ENCODE data around the gene ALAS2.
"Not testable (repeated sequence)": the region's sequence is repeated elsewhere in the genome, so short reads cannot be mapped to it uniquely, and the experiment has no call there.

ALAS2 gene

DNA sequence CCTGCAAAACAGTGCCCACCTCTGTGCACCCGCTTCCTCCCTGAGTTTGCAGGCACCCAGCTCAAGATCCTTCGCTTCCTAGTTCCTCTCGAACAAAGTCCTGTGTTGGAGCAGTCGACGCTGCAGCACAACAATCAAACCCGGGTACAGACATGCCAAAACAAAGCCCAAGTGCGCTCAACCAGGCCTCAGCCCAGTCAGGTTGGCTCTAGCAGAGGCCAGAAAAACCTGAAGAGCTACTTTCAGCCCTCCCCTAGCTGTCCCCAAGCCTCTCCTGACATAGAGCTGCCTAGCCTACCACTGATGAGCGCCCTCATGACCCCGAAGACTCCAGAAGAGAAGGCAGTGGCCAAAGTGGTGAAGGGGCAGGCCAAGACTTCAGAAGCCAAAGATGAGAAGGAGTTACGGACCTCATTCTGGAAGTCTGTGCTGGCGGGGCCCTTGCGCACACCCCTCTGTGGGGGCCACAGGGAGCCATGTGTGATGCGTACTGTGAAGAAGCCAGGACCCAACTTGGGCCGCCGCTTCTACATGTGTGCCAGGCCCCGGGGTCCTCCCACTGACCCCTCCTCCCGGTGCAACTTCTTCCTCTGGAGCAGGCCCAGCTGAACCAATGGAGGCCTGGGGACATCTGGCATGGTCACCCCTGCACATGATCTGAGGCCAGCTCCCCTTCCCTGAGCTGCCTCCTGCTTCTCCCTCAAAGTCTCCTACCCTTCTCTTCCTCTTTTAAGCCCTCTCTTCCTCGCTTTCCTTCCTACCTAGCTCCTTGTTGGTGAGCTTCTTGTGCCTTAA is 23.8 kb downstream of the ALAS2 start:
- no peak for FAIRE-seq

DNA sequence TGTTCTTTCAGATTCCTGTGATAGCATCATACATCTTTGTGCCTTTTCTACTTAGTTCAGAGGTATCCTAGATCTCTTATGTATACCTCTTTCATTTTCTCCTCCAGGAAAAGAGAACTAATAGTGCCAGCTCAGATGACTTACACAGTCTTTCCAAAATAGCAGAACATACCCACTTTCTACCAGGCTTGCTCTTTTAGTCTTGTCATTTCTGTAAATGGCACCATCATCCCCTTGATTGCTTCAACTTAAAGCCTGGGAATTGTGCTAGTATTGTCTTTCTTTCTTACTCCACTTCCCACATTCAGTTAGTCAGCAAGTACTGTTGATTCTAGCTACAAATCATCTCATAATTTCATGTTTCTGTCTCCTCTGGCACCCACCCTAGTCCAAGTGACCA is 25.5 kb downstream of the ALAS2 start:
- DNase-seq (ENCODE audit: low spot score) (no peak), FAIRE-seq (no peak)

More for the DNA sequence above, 23.8 kb downstream of the ALAS2 start:
- DNase-seq (ENCODE audit: low spot score): no peak

DNA sequence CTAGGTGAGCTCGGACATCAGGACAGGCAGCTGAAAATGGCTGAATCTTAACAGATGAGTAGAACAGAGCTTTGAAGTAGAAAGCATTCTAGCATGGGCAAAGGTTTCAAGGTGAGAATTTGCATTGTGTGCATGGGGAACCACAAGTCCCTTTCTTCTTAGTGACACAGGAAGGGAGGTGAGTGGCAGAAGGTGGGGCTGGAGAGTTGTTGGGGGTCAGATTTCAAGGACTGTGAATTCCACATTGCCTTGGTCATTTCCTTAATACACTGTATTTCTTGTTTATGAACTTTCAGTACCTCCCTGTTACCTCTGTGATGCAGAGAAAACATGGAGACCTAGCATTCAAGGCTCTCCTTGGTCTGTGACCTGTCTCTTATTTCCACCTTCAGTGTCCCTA is 26.5 kb downstream of the ALAS2 start:
- FAIRE-seq (no peak), DNase-seq (ENCODE audit: low spot score) (no peak)

DNA sequence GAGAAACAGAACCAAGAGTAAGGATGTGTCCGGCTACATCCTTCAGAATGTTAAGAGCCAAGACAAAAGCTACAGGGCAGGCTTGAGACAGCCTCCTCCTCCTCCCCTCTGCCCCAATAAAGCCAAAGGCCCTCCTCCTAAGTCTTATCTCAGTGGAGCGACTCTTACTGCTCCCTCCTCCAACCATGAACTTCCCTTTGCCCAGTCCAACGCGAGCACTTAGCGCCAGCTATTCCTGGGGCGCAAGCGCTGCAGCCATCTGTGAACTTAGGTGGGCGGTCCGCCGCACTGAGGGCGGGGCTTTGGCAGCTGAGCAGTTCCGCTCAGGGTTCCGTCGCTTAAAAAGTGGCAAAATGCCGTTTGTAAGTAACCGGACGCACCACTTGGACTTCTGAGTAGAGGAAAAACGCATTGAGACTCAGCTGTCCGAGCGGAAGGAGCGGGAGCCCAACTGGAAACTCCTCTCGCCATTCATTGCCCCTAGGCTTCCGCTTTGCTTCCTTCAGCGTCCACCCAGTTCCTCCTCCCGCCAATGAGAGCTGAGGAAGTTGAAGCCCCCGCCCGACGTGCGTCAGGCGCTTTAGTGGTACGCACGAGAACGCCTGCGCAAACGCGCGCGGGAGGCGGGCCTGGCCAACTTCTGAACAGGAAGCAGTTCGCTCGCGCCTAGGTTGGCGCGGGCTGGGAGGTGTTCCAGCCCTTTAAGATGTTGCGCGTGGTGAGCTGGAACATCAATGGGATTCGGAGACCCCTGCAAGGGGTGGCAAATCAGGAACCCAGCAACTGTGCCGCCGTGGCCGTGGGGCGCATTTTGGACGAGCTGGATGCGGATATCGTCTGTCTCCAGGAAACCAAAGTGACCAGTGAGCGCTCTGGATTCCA is 30.8 kb downstream of the ALAS2 start, which contains the start of gene APEX2:
Gene APEX2, plus strand, starts transcription at position 647 of the 882 bp plus-strand sequence. Its CDS starts 60 bp downstream, at position 707.
- FAIRE-seq: peak; percentile 88
- peak; percentile 76 for DNase-seq (ENCODE audit: low spot score)

DNA sequence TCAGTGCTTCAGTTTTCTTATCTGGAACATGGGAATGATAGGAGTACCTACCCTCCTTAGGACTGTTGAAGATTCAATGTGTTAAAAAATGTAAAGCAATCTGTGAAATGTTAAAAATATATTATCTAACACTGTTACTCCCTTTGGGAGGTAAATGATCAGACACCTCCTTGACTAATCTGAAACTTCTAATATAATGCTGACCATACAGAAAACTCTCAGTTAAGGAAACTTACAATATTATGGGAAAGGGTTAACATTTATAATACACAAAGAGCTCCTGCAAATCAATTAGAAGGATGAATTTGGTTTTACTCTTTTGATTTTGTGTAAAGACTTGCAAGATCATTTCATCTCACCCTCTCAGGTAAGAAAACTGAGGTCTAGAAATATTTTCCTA is 35.2 kb downstream of the ALAS2 start:
- no peak for DNase-seq (ENCODE audit: low spot score)
- no peak for FAIRE-seq

DNA sequence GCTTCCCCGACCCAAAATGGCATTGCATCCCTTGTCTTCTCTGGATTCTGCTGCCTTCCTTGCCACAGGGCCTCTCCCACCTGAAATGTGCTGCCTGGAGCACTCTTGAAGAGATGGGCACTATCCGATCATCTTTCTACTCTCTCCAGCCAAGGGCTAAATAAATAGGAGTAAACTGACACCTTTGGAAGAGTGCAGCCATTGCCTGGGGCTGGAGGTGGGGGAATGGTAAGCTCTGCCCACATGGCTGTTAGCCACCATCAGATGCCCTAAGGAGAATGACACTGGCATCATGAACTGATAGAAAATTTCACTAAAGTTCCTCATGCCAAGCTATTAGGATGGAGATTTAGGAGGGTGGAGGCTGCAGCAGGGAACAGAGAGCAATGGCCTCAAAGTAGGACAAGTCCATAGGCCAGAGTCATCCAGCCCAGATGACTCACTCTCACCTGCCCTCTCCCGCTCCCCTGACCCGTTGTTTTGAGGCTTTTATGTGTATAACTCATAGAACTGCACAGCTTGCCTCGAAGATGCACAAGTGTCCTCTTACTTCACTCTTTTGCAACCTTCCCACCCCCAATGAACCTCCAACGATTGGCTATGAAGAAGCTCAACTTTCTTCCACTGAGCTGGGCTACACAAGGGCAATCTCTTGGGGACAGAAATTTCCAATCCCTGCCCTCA is 36.0 kb downstream of the ALAS2 start:
- FAIRE-seq: no peak
- no peak for DNase-seq (ENCODE audit: low spot score)

DNA sequence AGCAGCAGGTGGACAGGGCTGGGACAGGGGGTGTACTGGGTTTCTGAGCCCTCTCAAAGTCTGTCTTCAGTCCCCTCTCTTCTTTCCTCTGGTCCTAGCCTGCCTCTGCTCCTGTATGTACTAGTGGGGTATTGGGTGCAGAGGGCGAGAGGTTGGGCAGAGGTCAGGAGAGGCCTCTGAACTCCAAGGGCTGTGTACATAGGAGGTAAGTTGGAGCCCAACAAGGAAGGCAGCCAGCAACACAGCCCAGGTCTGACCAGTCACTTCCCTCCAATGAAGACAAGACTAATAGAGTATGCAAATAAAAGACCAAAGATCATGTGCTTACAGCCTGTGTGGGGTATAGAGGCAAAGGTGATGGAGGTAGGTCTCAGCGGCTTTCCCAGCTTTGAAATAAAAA is 36.7 kb downstream of the ALAS2 start, which contains the start of gene PFKFB1:
Gene PFKFB1, minus strand, starts transcription at position 90 of the 400 bp plus-strand sequence. CDS start 181 bp downstream, outside the sequence.
- no peak for DNase-seq (ENCODE audit: low spot score)

DNA sequence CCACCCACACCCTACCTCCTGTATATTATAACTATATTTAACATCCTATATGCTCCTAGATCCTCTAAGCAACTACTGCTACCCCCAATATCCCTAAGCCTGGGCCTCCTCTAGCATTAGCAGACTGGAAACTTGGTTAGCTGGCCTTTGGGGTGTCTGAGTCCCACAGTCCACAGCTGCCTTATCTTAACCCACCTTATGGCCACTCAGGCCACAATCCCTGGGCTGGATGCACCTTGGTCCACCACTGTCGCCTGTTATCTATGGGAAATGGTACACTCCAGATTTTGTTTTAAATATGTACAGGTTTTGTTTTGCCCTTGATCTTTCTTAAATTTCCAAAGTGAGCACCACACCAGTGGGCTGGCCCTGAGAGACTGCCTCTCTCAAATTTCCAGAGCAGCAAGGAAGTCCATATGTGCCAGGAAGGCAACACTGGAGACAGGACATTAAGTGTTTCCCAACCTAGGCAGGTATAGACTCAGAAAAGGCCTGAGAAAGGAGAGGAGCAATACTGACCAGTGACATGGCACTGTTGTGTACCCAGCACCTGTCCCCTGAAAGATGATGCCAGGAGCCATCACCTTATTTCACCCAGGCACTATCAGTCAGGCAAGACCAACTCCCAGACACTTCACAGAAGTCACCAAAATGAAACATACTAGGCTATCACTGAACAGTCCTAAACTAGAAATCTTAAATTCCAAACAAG is 37.7 kb downstream of the ALAS2 start:
- DNase-seq (ENCODE audit: low spot score) (no peak), FAIRE-seq (no peak)

More for the DNA sequence above, 36.7 kb downstream of the ALAS2 start, which contains the start of gene PFKFB1:
- FAIRE-seq: no peak

DNA sequence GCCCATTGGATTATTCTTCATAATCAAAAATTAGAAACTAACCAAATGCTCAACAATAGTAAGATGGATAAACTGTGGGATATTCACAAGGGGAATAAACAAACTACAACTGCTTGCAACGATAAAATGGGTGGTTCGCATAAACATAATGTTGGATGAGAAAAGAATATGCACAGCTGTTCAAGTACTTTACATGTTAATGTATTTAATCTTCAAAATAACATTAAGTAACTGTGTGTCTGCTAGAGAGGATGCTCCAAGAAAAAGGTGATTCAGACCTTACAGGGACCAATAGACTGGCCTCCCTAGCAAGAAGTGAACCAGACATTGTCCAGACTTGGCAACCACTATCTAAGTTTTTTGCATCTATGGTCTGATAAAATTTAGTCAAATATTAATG is 39.1 kb downstream of the ALAS2 start:
- DNase-seq (ENCODE audit: low spot score) (no peak), FAIRE-seq (no peak)

DNA sequence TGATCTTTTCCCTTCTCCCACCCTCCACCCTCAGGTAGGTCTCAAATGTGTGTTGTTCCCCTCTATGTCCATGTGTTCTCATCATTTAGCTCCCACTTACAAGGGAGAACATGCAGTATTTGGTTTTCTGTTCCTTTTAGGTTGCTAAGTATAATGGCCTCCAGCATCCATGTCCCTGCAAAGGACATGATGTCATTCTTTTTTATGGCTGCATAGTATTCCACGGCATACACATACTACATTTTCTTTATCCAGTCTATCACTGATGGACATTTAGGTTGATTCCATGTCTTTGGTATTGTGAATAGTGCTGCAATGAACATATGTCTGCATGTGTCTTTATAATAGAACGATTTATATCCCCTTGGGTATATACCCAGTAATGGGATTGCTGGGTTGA is 47.5 kb downstream of the ALAS2 start:
- FAIRE-seq; DNase-seq (ENCODE audit: low spot score): not testable (repeated sequence)

DNA sequence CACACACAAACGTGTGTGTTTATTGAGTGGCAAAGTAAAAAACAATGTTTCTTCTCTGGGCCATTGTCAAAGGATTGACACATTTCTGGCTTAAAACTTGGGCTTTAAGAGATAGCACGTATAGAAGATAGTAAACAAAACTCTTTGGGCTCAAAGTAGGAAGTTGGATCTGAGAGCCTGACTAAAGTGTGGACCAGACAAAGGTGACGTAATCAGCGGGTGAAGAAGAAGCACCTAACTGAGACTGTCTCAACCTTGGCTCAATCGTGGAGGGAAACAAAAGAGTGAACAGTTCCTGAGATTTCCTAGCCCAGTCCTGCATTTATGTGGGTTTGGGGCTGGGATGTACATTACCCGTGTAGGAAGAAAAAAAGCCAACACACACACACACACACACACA is 50.4 kb downstream of the ALAS2 start:
- FAIRE-seq (no peak), DNase-seq (ENCODE audit: low spot score) (no peak)

DNA sequence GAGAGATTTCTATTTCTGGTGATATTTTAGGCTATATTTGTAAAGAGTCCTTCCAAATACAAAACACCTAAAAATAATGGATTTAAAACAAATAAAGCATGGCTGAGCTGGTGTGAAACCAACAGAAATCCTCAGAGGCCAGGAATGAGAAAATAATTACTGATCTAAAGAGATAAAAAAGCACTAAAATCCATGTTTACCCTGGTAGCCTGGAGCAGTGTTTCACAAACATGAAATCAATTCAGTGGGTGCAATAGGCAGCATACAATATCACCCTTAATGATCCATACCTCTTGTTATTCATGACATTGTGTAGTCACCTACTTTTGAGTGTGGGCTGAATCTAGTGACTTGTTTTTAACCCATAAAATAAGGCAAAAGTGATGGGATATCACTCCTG is 51.3 kb downstream of the ALAS2 start:
- DNase-seq (ENCODE audit: low spot score) (no peak), FAIRE-seq (no peak)

DNA sequence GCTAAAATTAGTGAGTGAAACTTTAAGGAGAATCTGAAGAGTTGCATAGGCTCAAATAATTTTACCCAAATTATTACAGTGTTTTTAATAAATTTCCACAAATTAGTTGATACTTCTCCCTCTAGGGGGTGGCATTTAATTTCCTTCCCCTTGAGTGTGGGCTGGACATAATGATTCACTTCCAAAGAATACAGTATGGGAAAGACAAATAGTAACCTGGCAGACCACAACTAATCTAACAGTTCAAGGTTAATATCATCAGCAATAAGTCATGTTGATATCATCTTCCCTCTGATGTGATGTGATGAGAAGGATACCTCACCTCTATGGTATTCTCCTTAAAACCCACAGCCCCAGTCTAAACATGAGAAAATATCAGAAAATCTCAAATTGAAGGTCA is 52.3 kb downstream of the ALAS2 start:
- FAIRE-seq: peak; percentile 81
- peak; percentile 66 for DNase-seq (ENCODE audit: low spot score)

DNA sequence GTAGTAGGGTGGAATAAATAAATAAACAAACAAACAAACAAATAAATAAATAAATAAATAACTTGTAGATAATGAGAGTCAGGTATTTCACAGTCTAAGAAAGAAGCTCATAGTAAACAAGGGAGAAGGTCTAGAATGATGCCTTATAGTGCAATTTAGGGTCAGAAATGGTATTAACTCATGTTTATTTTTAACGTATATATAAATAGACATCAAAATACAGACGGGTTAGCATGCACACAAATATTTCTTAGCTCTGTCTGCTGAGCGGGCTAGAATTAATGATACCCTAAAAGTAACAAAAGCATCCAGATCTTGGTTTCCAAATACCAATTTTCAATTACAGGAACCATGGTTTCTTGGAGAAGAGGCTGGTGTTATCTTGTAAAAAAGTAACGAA is 53.4 kb downstream of the ALAS2 start:
- DNase-seq (ENCODE audit: low spot score) (no peak), FAIRE-seq (no peak)

DNA sequence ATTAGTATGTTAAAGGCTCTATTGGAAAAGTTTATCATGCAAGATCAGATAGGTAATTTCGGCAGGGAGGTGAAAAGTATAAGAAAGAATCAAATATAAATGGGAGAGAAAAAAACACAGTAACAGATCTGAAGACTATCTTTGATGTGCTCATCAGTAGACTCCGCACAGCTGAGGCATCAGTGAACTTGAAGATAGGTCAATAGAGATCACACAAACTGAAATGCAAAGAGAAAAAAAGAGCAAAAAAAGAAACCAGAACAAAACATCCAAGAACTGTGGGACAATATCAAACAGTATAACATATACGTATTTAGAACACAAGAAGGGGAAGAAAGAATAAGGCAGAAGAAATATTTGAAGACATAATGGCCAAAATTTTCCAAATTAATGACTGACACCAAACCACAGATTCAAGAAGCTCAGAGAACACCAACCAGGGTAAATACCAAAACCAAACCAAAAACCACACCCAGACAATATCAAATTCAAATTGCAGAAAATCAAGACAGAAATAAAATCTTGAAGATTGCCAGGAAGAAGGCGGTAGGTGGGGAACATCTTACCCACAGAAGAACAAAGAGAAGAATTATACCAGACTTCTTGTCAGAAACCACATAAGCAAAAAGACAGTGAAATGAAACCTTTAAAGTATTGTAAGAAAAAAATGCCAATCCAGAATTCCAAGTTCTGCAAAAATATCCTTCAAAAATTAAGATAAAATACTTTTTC is 65.8 kb downstream of the ALAS2 start:
- FAIRE-seq (no peak), DNase-seq (ENCODE audit: low spot score) (no peak)

DNA sequence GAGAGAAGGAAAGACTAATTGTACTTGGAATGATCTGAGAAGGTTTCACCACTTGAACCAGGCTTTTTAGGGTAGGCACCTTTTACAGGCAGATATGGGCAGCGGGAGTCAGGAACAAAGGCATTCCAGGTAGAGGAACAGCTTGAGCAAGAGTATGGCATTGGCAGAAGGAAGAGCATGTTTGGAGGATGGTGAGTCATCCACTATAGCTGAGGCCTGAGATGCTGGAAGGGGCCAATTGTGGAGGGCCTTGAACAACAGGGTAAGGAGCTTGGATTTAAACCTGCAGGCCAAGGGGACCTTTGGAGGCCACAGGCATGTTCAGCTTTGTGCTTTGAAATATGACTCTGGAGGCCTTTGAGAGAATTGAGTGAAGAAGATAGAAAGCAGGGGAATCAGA is 69.0 kb downstream of the ALAS2 start:
- FAIRE-seq (no peak), DNase-seq (ENCODE audit: low spot score) (no peak)

All from RCC 7860 (cell line).